Measurements from ENCODE around the gene CAPG.

GRCh38 chr2:85418132-85419008 lies 8.2 kb upstream of the CAPG start, which contains the start of gene SH2D6:
- no peak for TF ChIP-seq CTCF (tag by site-specific recombination; IDR thresholded peaks at IDR 0.05)
- TF ChIP-seq TRIM28 (IDR thresholded peaks at IDR 0.05; ENCODE audit: borderline replicate concordance, low read length) = no peak
- TF ChIP-seq BCL11A (tag by site-specific recombination; IDR thresholded peaks at IDR 0.05; ENCODE audit: low read depth) = no peak
- TF ChIP-seq ZNF449 (tag by site-specific recombination; IDR thresholded peaks at IDR 0.05) = peak; percentile 16; the same call in 1 of the 2 replicates
- TF ChIP-seq ZBTB17 (tag by site-specific recombination; IDR thresholded peaks at IDR 0.05) = peak; percentile 84

Measured in HEK293 (cell line).